ENCODE results near the gene FNDC8. TPM values are rescaled to one million over a fixed set of nuclear protein-coding genes. Genes with fewer than 3 reads are reported as not detected.
A peak's percentile ranks its signal among the peaks of the same experiment; 100 is the strongest.

Gene FNDC8
- polyA plus RNA-seq, 3 donors = not detected

DNA sequence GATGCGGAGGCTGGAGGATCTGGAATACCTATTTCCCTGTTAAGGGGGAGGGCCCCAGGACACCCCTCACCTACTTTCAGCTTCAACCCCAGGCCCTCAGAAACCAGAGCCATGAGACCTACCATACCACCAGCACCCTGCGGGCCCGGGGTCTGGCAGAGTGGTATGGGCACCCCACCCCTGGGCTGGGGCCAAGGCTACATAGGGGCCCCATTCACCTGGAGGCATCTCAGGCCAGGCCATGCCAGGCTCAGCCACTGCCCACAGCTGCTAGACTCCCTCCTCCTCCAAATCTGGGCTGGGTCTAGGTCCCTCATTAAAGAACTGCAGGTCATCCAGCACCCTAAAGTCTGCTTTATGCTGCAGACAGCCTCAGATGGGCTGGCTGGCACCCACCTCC is 9.0 kb downstream of the FNDC8 start:
- no peak overlapping the region for H3K27ac ChIP-seq (ENCODE audit: low read depth in 1 of 2, low read length in 2 of 2)
- DNase-seq = no peak
- H3K27me3 ChIP-seq (ENCODE audit: control insufficient read depth in 2 of 2, insufficient read depth in 2 of 2, low read length in 2 of 2) = no peaks in the 10 kb centered on the region
- H3K9ac ChIP-seq (ENCODE audit: insufficient read depth, low read length, poor library complexity, severe bottlenecking) = no peak overlapping the region
- no peak overlapping the region for H2AFZ ChIP-seq (ENCODE audit: insufficient read depth, low read depth, low read length, poor library complexity, severe bottlenecking)
- Mint-ChIP-seq H3K27ac (no peak overlapping the region), H3K36me3 (peaks cover 46% of the 10 kb centered on the region in 2 donors), H3K9me3 (no peaks in the 10 kb centered on the region), H3K4me3 (no peak overlapping the region), H3K4me1 (no peaks in the 10 kb centered on the region), H3K27me3 (ENCODE audit: low read depth in 3 of 3) (peaks cover 0 to 2% (median 0%) of the 10 kb centered on the region in 3 donors)
- H3K4me3 ChIP-seq (replicated peaks in 1 of 3; ENCODE audit: low read depth in 2 of 3, low read length in 3 of 3) = no peak overlapping the region
- no peaks in the 10 kb centered on the region for H4K20me1 ChIP-seq (ENCODE audit: insufficient read depth, low read length)
- H3K36me3 ChIP-seq (replicated peaks in 1 of 2; ENCODE audit: control insufficient read depth in 1 of 2, insufficient read depth in 2 of 2, low read length in 2 of 2) = peaks cover 41 to 46% of the 10 kb centered on the region in 2 donors
- H3K9me3 ChIP-seq (replicated peaks in 1 of 2; ENCODE audit: control insufficient read depth in 1 of 2, insufficient read depth in 1 of 2, low read length in 2 of 2) = no peaks in the 10 kb centered on the region
- TF ChIP-seq, protein P1, sequence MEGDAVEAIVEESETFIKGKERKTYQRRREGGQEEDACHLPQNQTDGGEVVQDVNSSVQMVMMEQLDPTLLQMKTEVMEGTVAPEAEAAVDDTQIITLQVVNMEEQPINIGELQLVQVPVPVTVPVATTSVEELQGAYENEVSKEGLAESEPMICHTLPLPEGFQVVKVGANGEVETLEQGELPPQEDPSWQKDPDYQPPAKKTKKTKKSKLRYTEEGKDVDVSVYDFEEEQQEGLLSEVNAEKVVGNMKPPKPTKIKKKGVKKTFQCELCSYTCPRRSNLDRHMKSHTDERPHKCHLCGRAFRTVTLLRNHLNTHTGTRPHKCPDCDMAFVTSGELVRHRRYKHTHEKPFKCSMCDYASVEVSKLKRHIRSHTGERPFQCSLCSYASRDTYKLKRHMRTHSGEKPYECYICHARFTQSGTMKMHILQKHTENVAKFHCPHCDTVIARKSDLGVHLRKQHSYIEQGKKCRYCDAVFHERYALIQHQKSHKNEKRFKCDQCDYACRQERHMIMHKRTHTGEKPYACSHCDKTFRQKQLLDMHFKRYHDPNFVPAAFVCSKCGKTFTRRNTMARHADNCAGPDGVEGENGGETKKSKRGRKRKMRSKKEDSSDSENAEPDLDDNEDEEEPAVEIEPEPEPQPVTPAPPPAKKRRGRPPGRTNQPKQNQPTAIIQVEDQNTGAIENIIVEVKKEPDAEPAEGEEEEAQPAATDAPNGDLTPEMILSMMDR (IDR thresholded peaks at IDR 0.05) = no peak
- 88% methylated on average over 3 of the region's 3 CpGs for WGBS (ENCODE audit: insufficient coverage)
- no peaks in the 10 kb centered on the region for H3K79me2 ChIP-seq (ENCODE audit: insufficient read depth, low read length)
- H3K4me2 ChIP-seq (replicated peaks; ENCODE audit: extremely low read depth, low read length, poor library complexity, severe bottlenecking) = no peak overlapping the region
- intact Hi-C loops (cut with micrococcal nuclease) = no loop called here
- no peaks in the 10 kb centered on the region for H3K4me1 ChIP-seq (ENCODE audit: control insufficient read depth in 1 of 2, insufficient read depth in 2 of 2, low read length in 2 of 2)

DNA sequence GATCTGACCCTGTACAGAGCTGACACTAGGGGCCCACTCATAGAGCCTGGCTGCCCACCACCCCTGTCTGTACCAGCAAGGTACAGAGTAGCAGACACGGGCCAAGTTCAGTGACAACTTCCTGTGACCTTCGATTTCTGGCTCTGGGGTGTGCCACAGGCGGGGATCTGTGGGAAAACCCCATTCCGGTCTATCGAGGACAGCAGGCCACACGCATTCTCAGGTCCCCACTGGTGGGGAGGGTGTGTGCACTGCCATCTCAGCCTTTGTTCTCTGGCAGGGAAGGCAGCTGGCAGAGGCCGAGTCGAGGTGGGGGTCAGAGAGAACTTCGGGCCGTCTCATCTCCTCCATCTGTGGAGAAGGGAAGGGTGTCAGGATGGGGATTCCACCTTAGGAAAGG is 10.7 kb downstream of the FNDC8 start:
- H3K4me1 ChIP-seq (ENCODE audit: control insufficient read depth in 1 of 2, insufficient read depth in 2 of 2, low read length in 2 of 2) = no peaks in the 10 kb centered on the region
- peaks cover 0 to 2% (median 0%) of the 10 kb centered on the region in 3 donors for H3K27me3 Mint-ChIP-seq (ENCODE audit: low read depth in 3 of 3)
- H4K20me1 ChIP-seq (ENCODE audit: insufficient read depth, low read length) = no peaks in the 10 kb centered on the region
- H3K4me3 ChIP-seq (replicated peaks in 1 of 3; ENCODE audit: low read depth in 2 of 3, low read length in 3 of 3) = no peak overlapping the region
- H3K4me3 Mint-ChIP-seq = no peak overlapping the region
- H3K27ac ChIP-seq (ENCODE audit: low read depth in 1 of 2, low read length in 2 of 2) = no peak overlapping the region
- 88% methylated on average over 8 of the region's 10 CpGs for WGBS (ENCODE audit: insufficient coverage)
- peaks cover 57 to 63% of the 10 kb centered on the region in 2 donors for H3K36me3 ChIP-seq (replicated peaks in 1 of 2; ENCODE audit: control insufficient read depth in 1 of 2, insufficient read depth in 2 of 2, low read length in 2 of 2)
- H3K79me2 ChIP-seq (ENCODE audit: insufficient read depth, low read length) = no peaks in the 10 kb centered on the region
- intact Hi-C loops (cut with micrococcal nuclease) = no loop called here
- no peak for DNase-seq
- H3K4me2 ChIP-seq (replicated peaks; ENCODE audit: extremely low read depth, low read length, poor library complexity, severe bottlenecking) = no peak overlapping the region
- TF ChIP-seq, protein P1 (IDR thresholded peaks at IDR 0.05) = no peak
- H3K4me1 Mint-ChIP-seq = no peaks in the 10 kb centered on the region
- no peaks in the 10 kb centered on the region for H3K9me3 Mint-ChIP-seq
- peaks cover 62 to 63% of the 10 kb centered on the region in 2 donors for H3K36me3 Mint-ChIP-seq
- H3K9me3 ChIP-seq (replicated peaks in 1 of 2; ENCODE audit: control insufficient read depth in 1 of 2, insufficient read depth in 1 of 2, low read length in 2 of 2) = no peaks in the 10 kb centered on the region
- H3K27ac Mint-ChIP-seq = peak overlapping the region in 1 of 7 donors; percentile 9
- H3K27me3 ChIP-seq (ENCODE audit: control insufficient read depth in 2 of 2, insufficient read depth in 2 of 2, low read length in 2 of 2) = no peaks in the 10 kb centered on the region
- no peak overlapping the region for H3K9ac ChIP-seq (ENCODE audit: insufficient read depth, low read length, poor library complexity, severe bottlenecking)
- H2AFZ ChIP-seq (ENCODE audit: insufficient read depth, low read depth, low read length, poor library complexity, severe bottlenecking) = no peak overlapping the region

All from CD14-positive monocyte (primary cell).